HepG2 (cell line): Measurements from ENCODE around the gene FAM50A. TPM values are rescaled to one million over a fixed set of nuclear protein-coding genes. Genes with fewer than 3 reads are reported as not detected.

Experiments used
- ATAC-seq: fragments of 200-7000 bp; cut with Tn5 transposase; 3 replicates; pipeline ENCODE4 v1.9.1; 2020; ENCODE audit warnings: mild to moderate bottlenecking, moderate library complexity
- BruUV-seq: library from RNA; stranded (reverse); fragments of 400-500 nt; replicated peaks from 2 replicates; lab custom pipeline; 2021; lab: Mats Ljungman, UMichigan
- CTCF ChIA-PET: fragments of 300-600 bp; formaldehyde crosslinking; extraction: SDS; loops from one replicate; lab custom pipeline; 2021; ENCODE audit warnings: low total read pairs, inconsistent platforms, low intra/inter-chr PET ratio; lab: Yijun Ruan, JAX
- POLR2A ChIA-PET: fragments of 350-600 bp; sonication (Branson Sonifier 250); formaldehyde crosslinking; loops from one replicate; lab custom pipeline; 2020; ENCODE audit warnings: antibody characterized with exemption, inconsistent platforms; lab: Yijun Ruan, JAX
- DNase-seq: peaks from one replicate; pipeline ENCODE4 v3.0.0-alpha.2; 2015; ENCODE audit warnings: low spot score
- FAIRE-seq: peaks from 3 replicates; lab custom pipeline; 2011; peaks lifted over from hg19 to GRCh38; lab: Jason Lieb, UNC
- H2AFZ ChIP-seq: one replicate; pipeline ENCODE4 v1.6.1; 2011; ENCODE audit warnings: low read length, inconsistent platforms
- H3K27ac ChIP-seq: fragments of 300-600 bp; 3 replicates; pipeline ENCODE4 v1.8.0; 2011; ENCODE audit warnings: mixed run types, mild to moderate bottlenecking, mixed read lengths, low read length, inconsistent platforms; ENCODE audit not compliant: insufficient read depth; ENCODE audit errors: extremely low read length
- H3K27me3 ChIP-seq, 2 experiments: fragments of 200-600 bp in 1 of 2; 2 replicates in 1 of 2; 3 replicates in 1 of 2; pipeline versions ENCODE4 v1.6.0 to v1.8.0; 2011; ENCODE audit warnings: low read length in 2 of 2, mild to moderate bottlenecking in 2 of 2, moderate library complexity in 2 of 2, inconsistent platforms in 1 of 2; ENCODE audit not compliant: insufficient read depth in 2 of 2, control insufficient read depth in 1 of 2
- H3K36me3 ChIP-seq, 2 experiments: fragments of 200-600 bp in 1 of 2; replicated peaks in 1 of 2; 2 replicates in 1 of 2; 3 replicates in 1 of 2; pipeline versions ENCODE4 v1.5.1 to v1.8.0; 2011; ENCODE audit warnings: low read length in 2 of 2, inconsistent platforms in 1 of 2; ENCODE audit not compliant: insufficient read depth in 2 of 2, control insufficient read depth in 1 of 2
- H3K4me1 ChIP-seq: 2 replicates; pipeline ENCODE4 v1.5.1; 2012; ENCODE audit warnings: low read length, inconsistent platforms; ENCODE audit not compliant: insufficient read depth
- H3K4me2 ChIP-seq: 2 replicates; pipeline ENCODE4 v1.6.0; 2011; ENCODE audit warnings: low read depth, low read length, inconsistent platforms
- H3K4me3 ChIP-seq, 3 experiments: fragments of 200-600 bp in 1 of 3; sonication (generic), shearing (Covaris generic) in 1 of 3; replicated peaks in 1 of 3; 2 replicates each; pipeline ENCODE4 v1.5.1; 2011 to 2016; ENCODE audit warnings: low read length in 3 of 3, inconsistent platforms in 2 of 3, low read depth in 2 of 3, mild to moderate bottlenecking in 2 of 3, control low read depth in 1 of 3, mixed read lengths in 1 of 3; ENCODE audit not compliant: insufficient read depth in 1 of 3
- H3K79me2 ChIP-seq: one replicate; pipeline ENCODE4 v1.6.1; 2011; ENCODE audit warnings: low read length, inconsistent platforms; ENCODE audit not compliant: insufficient read depth
- H3K9ac ChIP-seq: 2 replicates; pipeline ENCODE4 v1.6.0; 2011; ENCODE audit warnings: mild to moderate bottlenecking, low read depth, low read length, inconsistent platforms; ENCODE audit not compliant: insufficient read depth
- H3K9me3 ChIP-seq: 2 replicates; pipeline ENCODE4 v1.5.1; 2012; ENCODE audit warnings: mild to moderate bottlenecking, low read length
- H4K20me1 ChIP-seq: 2 replicates; pipeline ENCODE4 v1.6.0; 2011; ENCODE audit warnings: inconsistent platforms, mild to moderate bottlenecking, low read length, moderate library complexity; ENCODE audit not compliant: insufficient read depth
- ARNT2 ChIP-seq: sonication (generic); formaldehyde crosslinking; IDR thresholded peaks from 2 replicates; pipeline ENCODE4 v1.8.0; 2022; ENCODE audit warnings: mild to moderate bottlenecking, low read depth, missing genetic modification reagents, moderate library complexity
- CHD2 ChIP-seq: IDR thresholded peaks from 2 replicates; pipeline ENCODE4 v1.6.1; 2011; ENCODE audit warnings: low read depth, low read length, improper control_type of control experiment
- KMT2A ChIP-seq: sonication (generic); formaldehyde crosslinking; IDR thresholded peaks from 2 replicates; pipeline ENCODE4 v1.4.0; 2020; ENCODE audit warnings: missing genetic modification reagents
- ZNF589 ChIP-seq: sonication (generic); formaldehyde crosslinking; conservative IDR thresholded peaks from 2 replicates; pipeline ENCODE4 v1.8.0; 2022; ENCODE audit warnings: mild to moderate bottlenecking, moderate library complexity, missing genetic modification reagents
- WGBS: methylation state at CpG from one replicate; pipeline ENCODE4 v1.1.6; 2017; ENCODE audit warnings: low lambda C conversion rate; 5-methylcytosine and 5-hydroxymethylcytosine counted together
- in situ Hi-C: cut with HindIII; loops from 2 replicates; pipeline ENCODE4 v1.10.0; 2017; ENCODE audit warnings: low pct_unique_long_range_greater_than_20kb; ENCODE audit not compliant: extremely low pct_ligation_motif_present
- intact Hi-C: fragments of 100-400 bp; cut with micrococcal nuclease; formaldehyde crosslinking; loops from one replicate; pipeline ENCODE4 v1.10.0; 2022; ENCODE audit not compliant: unreplicated experiment
- polyA plus RNA-seq, 8 experiments: library from polyadenylated mRNA; depleted of rRNA in 3 of 8; stranded (reverse) in 7 of 8; unstranded in 1 of 8; fragments of >200 nt; fragmentation: Illumina TruSeq in 4 of 8; extraction: Trizol in 4 of 8; gene quantifications; 2 replicates each; pipeline versions ENCODE4 v1.2.1 to v1.2.3, GENCODE V29; 2011 to 2016; ENCODE audit warnings: low read depth in 4 of 8, missing spikeins in 1 of 8, mixed read lengths in 1 of 8; ENCODE audit not compliant: insufficient read depth in 1 of 8
- total RNA-seq, 5 experiments: library from RNA; depleted of rRNA; stranded (reverse); fragments of >200 nt; fragmentation: Illumina TruSeq; extraction: Trizol; gene quantifications; 2 replicates each; pipeline ENCODE4 v1.2.3, GENCODE V29; 2016; ENCODE audit warnings: low read depth in 1 of 5
- TF ChIP-seq, protein P1 (sequence below): IDR thresholded peaks from 2 replicates; pipeline ENCODE4 v1.6.1; 2012; ENCODE audit warnings: low read depth, low read length, improper control_type of control experiment

FAM50A gene
- total and polyA plus RNA-seq, 2 of the 13 experiments (the other 11 are each of a cell fraction or from before 2014, with no cell fraction given), result 30.7 to 40.7 TPM

DNA sequence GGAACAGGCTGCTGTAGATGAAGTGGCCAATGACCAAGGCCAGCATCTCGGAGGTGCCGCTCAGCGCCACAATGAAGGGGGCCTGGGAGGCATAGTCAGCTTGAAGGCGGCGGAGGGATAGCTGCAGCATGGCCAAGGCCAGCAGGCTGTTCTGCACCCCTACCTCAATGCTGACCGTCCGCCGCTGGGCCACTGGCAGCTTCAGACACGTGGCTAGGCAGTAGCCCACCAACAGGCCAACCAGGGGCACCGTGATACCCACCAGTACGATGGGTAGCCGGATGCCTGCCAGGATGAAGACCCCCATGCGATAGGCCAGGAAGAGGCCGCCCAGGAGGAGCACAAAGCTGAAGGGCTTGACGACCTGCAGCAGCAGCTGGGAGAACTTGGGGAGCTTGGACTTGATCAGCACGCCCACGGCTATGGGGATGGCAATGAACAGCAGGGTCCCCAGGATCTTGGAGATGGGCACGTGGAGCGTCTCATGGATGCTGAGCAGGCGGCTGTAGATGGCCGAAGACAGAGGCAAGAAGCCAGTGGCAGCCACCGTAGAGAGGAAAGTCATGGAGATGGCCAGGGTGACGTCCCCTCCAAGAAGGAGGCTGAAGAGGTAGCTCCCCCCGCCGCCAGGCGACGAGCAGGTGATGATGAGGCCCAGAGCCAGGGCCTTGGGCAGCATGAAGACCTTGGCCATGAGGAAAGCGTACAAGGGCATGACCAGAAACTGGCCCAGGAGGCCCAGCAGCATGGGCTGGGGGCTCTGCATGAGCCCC is 43.8 kb downstream of the FAM50A start:
- no peak overlapping the region for H2AFZ ChIP-seq
- POLR2A ChIA-PET, result interaction anchor here (0.8 to 3.2 kb wide), 2 partner anchors 29 to 54 kb away, joined by 3 to 13 read pairs; partner anchors contain the start of gene FAM3A
- FAIRE-seq, result no peak
- H3K4me3 ChIP-seq, result no peak overlapping the region
- no TSS peak for BruUV-seq
- no peak overlapping the region for H3K4me2 ChIP-seq
- intact Hi-C loops (no loop called here), in situ Hi-C loops (no loop called here)
- H3K9ac ChIP-seq, result no peak overlapping the region
- no peaks in the 10 kb centered on the region for H3K79me2 ChIP-seq
- no peaks in the 10 kb centered on the region; a peak in 1 of 5 replicates for H3K36me3 ChIP-seq
- 99% methylated on average over 11 of the region's 28 CpGs for WGBS
- no peak overlapping the region for H3K27ac ChIP-seq
- no peaks in the 10 kb centered on the region for H3K9me3 ChIP-seq
- H3K4me1 ChIP-seq, result peaks cover 27% of the 10 kb centered on the region
- ATAC-seq, result no peak
- TF ChIP-seq, protein P1, sequence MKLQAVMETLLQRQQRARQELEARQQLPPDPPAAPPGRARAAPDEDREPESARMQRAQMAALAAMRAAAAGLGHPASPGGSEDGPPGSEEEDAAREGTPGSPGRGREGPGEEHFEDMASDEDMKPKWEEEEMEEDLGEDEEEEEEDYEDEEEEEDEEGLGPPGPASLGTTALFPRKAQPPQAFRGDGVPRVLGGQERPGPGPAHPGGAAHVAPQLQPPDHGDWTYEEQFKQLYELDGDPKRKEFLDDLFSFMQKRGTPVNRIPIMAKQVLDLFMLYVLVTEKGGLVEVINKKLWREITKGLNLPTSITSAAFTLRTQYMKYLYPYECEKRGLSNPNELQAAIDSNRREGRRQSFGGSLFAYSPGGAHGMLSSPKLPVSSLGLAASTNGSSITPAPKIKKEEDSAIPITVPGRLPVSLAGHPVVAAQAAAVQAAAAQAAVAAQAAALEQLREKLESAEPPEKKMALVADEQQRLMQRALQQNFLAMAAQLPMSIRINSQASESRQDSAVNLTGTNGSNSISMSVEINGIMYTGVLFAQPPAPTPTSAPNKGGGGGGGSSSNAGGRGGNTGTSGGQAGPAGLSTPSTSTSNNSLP, result no peak
- TF ChIP-seq CHD2, result no peak
- TF ChIP-seq ARNT2, result no peak
- TF ChIP-seq KMT2A, result no peak
- TF ChIP-seq ZNF589 (CRISPR knock-in tag), result no peak
- DNase-seq, result no peak
- no peaks in the 10 kb centered on the region for H3K27me3 ChIP-seq
- no peaks in the 10 kb centered on the region for H4K20me1 ChIP-seq
- CTCF ChIA-PET, result no interaction called here
